HG03196 (cell line): ENCODE results near the gene NQO2.

ENCODE experiments used
- ATAC-seq: cut with Tn5 transposase; IDR thresholded peaks from one replicate; pipeline ENCODE4 v1.9.1; 2021; ENCODE audit not compliant: unreplicated experiment

The NQO2 gene

GRCh38 chr6:2999618-3000557, at the start of gene NQO2:
Gene NQO2, plus strand, starts transcription at chr6:2999894. Its CDS starts 6,659 bp downstream, at chr6:3006553.
- ATAC-seq = peak; percentile 79

- ATAC-seq = no peak
Observed at GRCh38 chr6:2950713-2951112, 49.0 kb upstream of the NQO2 start.

GRCh38 chr6:2951728-2952127, 48.0 kb upstream of the NQO2 start:
- no peak for ATAC-seq

- ATAC-seq = no peak
Observed at GRCh38 chr6:2952557-2953095, 47.1 kb upstream of the NQO2 start.

- ATAC-seq = no peak
Observed at GRCh38 chr6:2953098-2953497, 46.6 kb upstream of the NQO2 start.

- ATAC-seq = no peak
Observed at GRCh38 chr6:2956930-2957685, 42.6 kb upstream of the NQO2 start.

GRCh38 chr6:2957696-2958330, 41.9 kb upstream of the NQO2 start:
- ATAC-seq = no peak

- no peak for ATAC-seq
Observed at GRCh38 chr6:2958331-2958711, 41.4 kb upstream of the NQO2 start.

GRCh38 chr6:2958776-2959175, 40.9 kb upstream of the NQO2 start:
- no peak for ATAC-seq

- ATAC-seq = no peak
Observed at GRCh38 chr6:2959909-2960719, 39.6 kb upstream of the NQO2 start.

GRCh38 chr6:2960935-2961334, 38.8 kb upstream of the NQO2 start:
- no peak for ATAC-seq

GRCh38 chr6:2961506-2961905, 38.2 kb upstream of the NQO2 start:
- no peak for ATAC-seq

GRCh38 chr6:2962004-2962403, 37.7 kb upstream of the NQO2 start:
- no peak for ATAC-seq

- no peak for ATAC-seq
Observed at GRCh38 chr6:2962636-2963035, 37.1 kb upstream of the NQO2 start.

- no peak for ATAC-seq
Observed at GRCh38 chr6:2963756-2964155, 35.9 kb upstream of the NQO2 start.

- no peak for ATAC-seq
Observed at GRCh38 chr6:2964793-2965505, 34.7 kb upstream of the NQO2 start.

GRCh38 chr6:2966347-2966746, 33.3 kb upstream of the NQO2 start:
- ATAC-seq = no peak

GRCh38 chr6:2967936-2968335, 31.8 kb upstream of the NQO2 start:
- no peak for ATAC-seq

GRCh38 chr6:2968600-2969135, 31.0 kb upstream of the NQO2 start:
- ATAC-seq = no peak

- no peak for ATAC-seq
Observed at GRCh38 chr6:2969549-2969948, 30.1 kb upstream of the NQO2 start.
